ENCODE data around the gene APOBEC3B.

GRCh38 chr22:38964306-38964705, 17.8 kb upstream of the APOBEC3B start:
- TF ChIP-seq CTCF (IDR thresholded peaks at IDR 0.05) (no peak), POLR2A (IDR thresholded peaks at IDR 0.05) (no peak)

Measured in uterus (tissue), 2 donors.